Measurements from ENCODE around the gene TIGD2.

TIGD2 gene

GRCh38 chr4:89111833-89112563 lies 665 bp downstream of the TIGD2 start:
- TF ChIP-seq CSDC2 (CRISPR knock-in tag; IDR thresholded peaks at IDR 0.05) (no peak), PATZ1 (CRISPR knock-in tag; IDR thresholded peaks at IDR 0.05; ENCODE audit: borderline replicate concordance) (no peak), ESRRG (CRISPR knock-in tag; IDR thresholded peaks at IDR 0.05) (no peak), SNAI2 (CRISPR knock-in tag; IDR thresholded peaks at IDR 0.05) (no peak), RARB (CRISPR knock-in tag; IDR thresholded peaks at IDR 0.05) (no peak), TCF4 (CRISPR knock-in tag; IDR thresholded peaks at IDR 0.05; ENCODE audit: borderline replicate concordance) (no peak), ZNF70 (CRISPR knock-in tag; IDR thresholded peaks at IDR 0.05) (no peak), PPARA (CRISPR knock-in tag; IDR thresholded peaks at IDR 0.05; ENCODE audit: borderline replicate concordance) (no peak), ISL1 (CRISPR knock-in tag; IDR thresholded peaks at IDR 0.05) (no peak)
- TF ChIP-seq, protein P1, sequence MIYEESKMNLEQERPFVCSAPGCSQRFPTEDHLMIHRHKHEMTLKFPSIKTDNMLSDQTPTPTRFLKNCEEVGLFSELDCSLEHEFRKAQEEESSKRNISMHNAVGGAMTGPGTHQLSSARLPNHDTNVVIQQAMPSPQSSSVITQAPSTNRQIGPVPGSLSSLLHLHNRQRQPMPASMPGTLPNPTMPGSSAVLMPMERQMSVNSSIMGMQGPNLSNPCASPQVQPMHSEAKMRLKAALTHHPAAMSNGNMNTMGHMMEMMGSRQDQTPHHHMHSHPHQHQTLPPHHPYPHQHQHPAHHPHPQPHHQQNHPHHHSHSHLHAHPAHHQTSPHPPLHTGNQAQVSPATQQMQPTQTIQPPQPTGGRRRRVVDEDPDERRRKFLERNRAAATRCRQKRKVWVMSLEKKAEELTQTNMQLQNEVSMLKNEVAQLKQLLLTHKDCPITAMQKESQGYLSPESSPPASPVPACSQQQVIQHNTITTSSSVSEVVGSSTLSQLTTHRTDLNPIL (CRISPR knock-in tag; IDR thresholded peaks at IDR 0.05; ENCODE audit: low read depth), result no peak
- ATAC-seq, result peak; percentile 21

DNA sequence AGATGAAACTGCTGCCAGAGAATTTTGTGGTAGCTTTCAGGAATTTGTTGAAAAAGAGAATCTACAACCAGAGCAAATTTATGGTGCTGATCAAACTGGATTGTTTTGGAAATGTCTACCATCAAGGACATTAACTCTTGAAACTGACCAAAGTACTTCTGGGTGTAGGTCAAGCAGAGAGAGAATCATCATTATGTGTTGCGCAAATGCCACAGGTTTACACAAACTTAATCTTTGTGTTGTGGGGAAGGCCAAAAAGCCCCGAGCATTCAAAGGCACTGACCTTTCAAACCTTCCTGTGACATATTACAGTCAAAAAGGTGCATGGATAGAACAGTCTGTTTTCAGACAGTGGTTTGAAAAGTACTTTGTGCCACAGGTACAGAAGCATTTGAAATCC lies 2.1 kb downstream of the TIGD2 start:
- ATAC-seq, result no peak
- TF ChIP-seq PATZ1 (CRISPR knock-in tag; IDR thresholded peaks at IDR 0.05; ENCODE audit: borderline replicate concordance) (no peak), BACH2 (CRISPR knock-in tag; IDR thresholded peaks at IDR 0.05; ENCODE audit: borderline replicate concordance) (no peak), ISL1 (CRISPR knock-in tag; IDR thresholded peaks at IDR 0.05) (no peak), ZC3H10 (CRISPR knock-in tag; IDR thresholded peaks at IDR 0.05) (no peak), CSDC2 (CRISPR knock-in tag; IDR thresholded peaks at IDR 0.05) (no peak), PPARA (CRISPR knock-in tag; IDR thresholded peaks at IDR 0.05; ENCODE audit: borderline replicate concordance) (no peak), ARNTL (CRISPR knock-in tag; IDR thresholded peaks at IDR 0.05; ENCODE audit: borderline replicate concordance, low read depth) (no peak), ZFP30 (CRISPR knock-in tag; IDR thresholded peaks at IDR 0.05) (no peak), SNAI2 (CRISPR knock-in tag; IDR thresholded peaks at IDR 0.05) (no peak), TSHZ2 (CRISPR knock-in tag; IDR thresholded peaks at IDR 0.05) (no peak), ZNF70 (CRISPR knock-in tag; IDR thresholded peaks at IDR 0.05) (no peak), TOX (CRISPR knock-in tag; IDR thresholded peaks at IDR 0.05; ENCODE audit: borderline replicate concordance) (no peak), ZNF8 (CRISPR knock-in tag; IDR thresholded peaks at IDR 0.05) (no peak), ZFP3 (CRISPR knock-in tag; IDR thresholded peaks at IDR 0.05) (no peak), RARB (CRISPR knock-in tag; IDR thresholded peaks at IDR 0.05) (no peak)
- TF ChIP-seq, protein P1 (CRISPR knock-in tag; IDR thresholded peaks at IDR 0.05; ENCODE audit: low read depth), result no peak
- TF ChIP-seq, protein P2, sequence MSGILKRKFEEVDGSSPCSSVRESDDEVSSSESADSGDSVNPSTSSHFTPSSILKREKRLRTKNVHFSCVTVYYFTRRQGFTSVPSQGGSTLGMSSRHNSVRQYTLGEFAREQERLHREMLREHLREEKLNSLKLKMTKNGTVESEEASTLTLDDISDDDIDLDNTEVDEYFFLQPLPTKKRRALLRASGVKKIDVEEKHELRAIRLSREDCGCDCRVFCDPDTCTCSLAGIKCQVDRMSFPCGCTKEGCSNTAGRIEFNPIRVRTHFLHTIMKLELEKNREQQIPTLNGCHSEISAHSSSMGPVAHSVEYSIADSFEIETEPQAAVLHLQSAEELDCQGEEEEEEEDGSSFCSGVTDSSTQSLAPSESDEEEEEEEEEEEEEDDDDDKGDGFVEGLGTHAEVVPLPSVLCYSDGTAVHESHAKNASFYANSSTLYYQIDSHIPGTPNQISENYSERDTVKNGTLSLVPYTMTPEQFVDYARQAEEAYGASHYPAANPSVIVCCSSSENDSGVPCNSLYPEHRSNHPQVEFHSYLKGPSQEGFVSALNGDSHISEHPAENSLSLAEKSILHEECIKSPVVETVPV (CRISPR knock-in tag; IDR thresholded peaks at IDR 0.05), result no peak

All from SK-N-SH treated with all-trans-retinoic acid at 6 μM for 48 hours (cell line).